ENCODE data around the gene ASPG. TPM values are rescaled to one million over a fixed set of nuclear protein-coding genes. Genes with fewer than 3 reads are reported as not detected.

The ASPG gene
- total RNA-seq, 3 donors from 2014 or later (not counting 1 experiment from before 2014, with no cell fraction given): not detected

GRCh38 chr14:104117341-104118005 is 32.0 kb downstream of the ASPG start:
- H3K36me3 Mint-ChIP-seq: no peaks in the 10 kb centered on the region
- Histone ChIP-seq H3K27ac (ENCODE audit: low read length) (no peak overlapping the region), H3K9me3 (ENCODE audit: control insufficient read depth, insufficient read depth, low read length) (no peaks in the 10 kb centered on the region), H3K4me3 (ENCODE audit: low read length) (no peak overlapping the region), H3K27me3 (ENCODE audit: control insufficient read depth, insufficient read depth, low read length) (peaks cover 4% of the 10 kb centered on the region), H3K4me1 (ENCODE audit: control insufficient read depth, insufficient read depth, low read length) (peaks cover 6% of the 10 kb centered on the region), H3K36me3 (ENCODE audit: control insufficient read depth, insufficient read depth, low read length) (no peaks in the 10 kb centered on the region)
- no peak for TF ChIP-seq CTCF (IDR thresholded peaks at IDR 0.05)
- intact Hi-C loops (cut with micrococcal nuclease): no loop called here
- H3K27ac Mint-ChIP-seq: no peak overlapping the region
- WGBS (ENCODE audit: insufficient coverage): 15% methylated on average over 71 of the region's 71 CpGs
- no peak for DNase-seq
- no peak overlapping the region for H3K4me3 Mint-ChIP-seq
- no peak for ATAC-seq
- peaks cover 9 to 16% of the 10 kb centered on the region in 2 donors for H3K27me3 Mint-ChIP-seq (ENCODE audit: low read depth in 2 of 2)
- no peaks in the 10 kb centered on the region for H3K4me1 Mint-ChIP-seq
- no peaks in the 10 kb centered on the region for H3K9me3 Mint-ChIP-seq

- Histone ChIP-seq H3K27ac (ENCODE audit: low read length) (no peak overlapping the region), H3K4me3 (ENCODE audit: low read length) (no peak overlapping the region), H3K4me1 (ENCODE audit: control insufficient read depth, insufficient read depth, low read length) (peaks cover 6% of the 10 kb centered on the region), H3K9me3 (ENCODE audit: control insufficient read depth, insufficient read depth, low read length) (no peaks in the 10 kb centered on the region), H3K36me3 (ENCODE audit: control insufficient read depth, insufficient read depth, low read length) (no peaks in the 10 kb centered on the region), H3K27me3 (ENCODE audit: control insufficient read depth, insufficient read depth, low read length) (peaks cover 4% of the 10 kb centered on the region)
- ATAC-seq: no peak
- 71% methylated on average over 30 of the region's 30 CpGs for WGBS (ENCODE audit: insufficient coverage)
- Mint-ChIP-seq H3K27me3 (ENCODE audit: low read depth in 2 of 2) (peaks cover 9 to 20% of the 10 kb centered on the region in 2 donors), H3K36me3 (no peaks in the 10 kb centered on the region), H3K27ac (no peak overlapping the region), H3K4me1 (no peaks in the 10 kb centered on the region), H3K4me3 (no peak overlapping the region), H3K9me3 (no peaks in the 10 kb centered on the region)
- no peak for DNase-seq
- TF ChIP-seq CTCF (IDR thresholded peaks at IDR 0.05): no peak
- intact Hi-C loops (cut with micrococcal nuclease): no loop called here
Observed at GRCh38 chr14:104118006-104118844, 32.7 kb downstream of the ASPG start.

- Histone ChIP-seq H3K36me3 (ENCODE audit: control insufficient read depth, insufficient read depth, low read length) (no peaks in the 10 kb centered on the region), H3K27me3 (ENCODE audit: control insufficient read depth, insufficient read depth, low read length) (peaks cover 4% of the 10 kb centered on the region), H3K9me3 (ENCODE audit: control insufficient read depth, insufficient read depth, low read length) (no peaks in the 10 kb centered on the region), H3K4me1 (ENCODE audit: control insufficient read depth, insufficient read depth, low read length) (peaks cover 6% of the 10 kb centered on the region), H3K4me3 (ENCODE audit: low read length) (no peak overlapping the region), H3K27ac (ENCODE audit: low read length) (no peak overlapping the region)
- intact Hi-C loops (cut with micrococcal nuclease): no loop called here
- peaks cover 3 to 4% of the 10 kb centered on the region in 2 donors for H3K9me3 Mint-ChIP-seq
- H3K36me3 Mint-ChIP-seq: peaks cover 7% of the 10 kb centered on the region
- H3K27me3 Mint-ChIP-seq (ENCODE audit: low read depth in 2 of 2): peaks cover 9 to 28% of the 10 kb centered on the region in 2 donors
- DNase-seq (no peak), ATAC-seq (no peak)
- no peak overlapping the region for H3K4me3 Mint-ChIP-seq
- WGBS (ENCODE audit: insufficient coverage): 66% methylated on average over 2 of the region's 3 CpGs
- no peak for TF ChIP-seq CTCF (IDR thresholded peaks at IDR 0.05)
- H3K27ac Mint-ChIP-seq: no peak overlapping the region
- no peaks in the 10 kb centered on the region for H3K4me1 Mint-ChIP-seq
Observed at GRCh38 chr14:104119119-104119487, 33.6 kb downstream of the ASPG start.
